ENCODE results near the gene MLLT6.

The MLLT6 gene

GRCh38 chr17:38704606-38705522 is at the start of gene MLLT6:
Gene MLLT6, plus strand, starts transcription at chr17:38705273. Its CDS starts 360 bp downstream, at chr17:38705633.
- DNase-seq (ENCODE audit: low read depth in 2 of 2): peak; percentile 61 to 64

DNA sequence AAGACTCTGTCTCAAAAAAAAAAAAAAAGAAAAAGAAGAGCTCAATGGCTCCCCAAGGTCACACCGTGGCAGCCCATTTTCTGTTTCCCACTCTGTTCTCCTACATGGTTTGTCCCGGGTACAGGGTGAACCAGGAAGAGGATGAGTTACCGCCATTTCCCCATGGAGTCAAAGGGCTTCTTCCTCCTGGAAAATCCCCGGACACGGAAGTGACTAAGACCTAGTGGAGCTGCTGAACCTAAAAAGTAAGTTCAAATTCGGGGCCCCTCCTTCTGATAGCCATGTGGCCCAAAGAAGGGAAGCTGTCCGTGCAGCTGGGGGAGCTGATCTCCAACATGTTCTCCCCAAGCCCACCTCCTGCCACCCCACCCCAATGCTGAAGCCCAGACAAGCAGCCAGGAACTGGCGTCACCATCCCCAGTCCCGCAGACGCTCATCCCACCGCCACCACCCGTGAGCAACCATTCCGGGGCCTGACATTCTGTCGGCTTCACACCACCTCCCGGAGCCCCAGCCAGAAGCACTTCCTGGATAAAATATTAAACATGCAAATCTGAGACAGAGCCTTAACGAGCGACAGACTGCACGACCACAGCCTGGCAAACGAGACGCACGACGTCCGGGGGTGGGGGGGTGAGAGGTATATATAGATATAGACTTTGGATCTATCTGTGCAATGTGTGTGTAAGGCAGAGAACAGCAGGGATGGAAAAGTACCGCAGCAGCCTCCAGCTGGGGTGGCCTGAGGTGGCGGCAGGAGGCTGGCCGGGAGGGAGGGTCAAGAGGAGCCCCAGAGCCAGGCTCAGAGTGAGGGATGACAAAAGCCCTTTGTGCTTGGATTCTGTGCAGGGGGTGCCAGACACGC is 47.9 kb upstream of the MLLT6 start:
- DNase-seq (ENCODE audit: low read depth in 2 of 2): no peak

DNA sequence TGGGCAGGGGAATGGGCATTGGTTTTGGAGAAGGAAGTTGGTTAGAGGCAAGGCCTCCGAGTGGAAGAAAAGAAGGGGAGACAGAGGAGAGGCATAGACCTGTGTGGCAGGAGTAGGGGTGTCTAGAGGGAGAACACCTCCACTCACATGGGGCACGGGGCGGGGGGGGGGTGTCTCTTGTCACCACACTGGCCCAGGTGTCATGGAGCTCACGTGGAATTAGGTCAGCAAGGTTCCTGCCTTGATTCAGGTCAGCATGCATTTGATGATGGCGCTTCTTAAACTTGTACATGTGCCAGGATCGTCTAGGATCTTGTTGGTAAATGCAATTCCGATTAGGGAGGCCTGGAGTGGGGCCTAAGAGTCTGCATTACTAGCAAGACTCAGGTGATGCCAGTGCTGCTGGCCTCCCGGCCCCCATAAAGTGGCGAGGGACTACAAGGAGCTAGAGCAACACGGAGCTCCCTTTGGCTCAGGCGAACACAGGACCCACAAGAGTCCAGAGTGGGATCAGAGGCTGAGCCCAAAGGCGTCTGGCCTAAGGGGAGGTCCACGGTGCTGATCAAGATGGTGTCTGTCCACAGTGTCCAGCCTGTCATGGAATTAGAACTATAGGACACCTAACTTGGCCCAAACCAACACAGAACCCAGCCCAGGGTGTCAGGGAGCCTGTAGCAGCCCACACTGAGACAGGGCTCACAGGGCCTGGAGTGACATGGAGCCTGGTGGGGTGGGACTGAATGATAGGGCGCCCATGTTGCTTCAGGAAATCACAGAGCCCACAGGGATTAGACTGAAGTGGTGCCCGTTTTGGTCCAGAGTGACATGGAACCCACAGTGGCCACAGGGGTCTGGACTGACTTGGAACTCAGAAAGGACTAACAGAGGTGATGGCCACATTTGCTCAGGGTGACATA is 47.0 kb upstream of the MLLT6 start:
- DNase-seq (ENCODE audit: low read depth in 2 of 2): no peak

- no peak for DNase-seq (ENCODE audit: low read depth in 2 of 2)
Measured at GRCh38 chr17:38658741-38659345, 46.2 kb upstream of the MLLT6 start.

- DNase-seq (ENCODE audit: low read depth in 2 of 2): no peak
Measured at GRCh38 chr17:38659415-38659814, 45.7 kb upstream of the MLLT6 start.

DNA sequence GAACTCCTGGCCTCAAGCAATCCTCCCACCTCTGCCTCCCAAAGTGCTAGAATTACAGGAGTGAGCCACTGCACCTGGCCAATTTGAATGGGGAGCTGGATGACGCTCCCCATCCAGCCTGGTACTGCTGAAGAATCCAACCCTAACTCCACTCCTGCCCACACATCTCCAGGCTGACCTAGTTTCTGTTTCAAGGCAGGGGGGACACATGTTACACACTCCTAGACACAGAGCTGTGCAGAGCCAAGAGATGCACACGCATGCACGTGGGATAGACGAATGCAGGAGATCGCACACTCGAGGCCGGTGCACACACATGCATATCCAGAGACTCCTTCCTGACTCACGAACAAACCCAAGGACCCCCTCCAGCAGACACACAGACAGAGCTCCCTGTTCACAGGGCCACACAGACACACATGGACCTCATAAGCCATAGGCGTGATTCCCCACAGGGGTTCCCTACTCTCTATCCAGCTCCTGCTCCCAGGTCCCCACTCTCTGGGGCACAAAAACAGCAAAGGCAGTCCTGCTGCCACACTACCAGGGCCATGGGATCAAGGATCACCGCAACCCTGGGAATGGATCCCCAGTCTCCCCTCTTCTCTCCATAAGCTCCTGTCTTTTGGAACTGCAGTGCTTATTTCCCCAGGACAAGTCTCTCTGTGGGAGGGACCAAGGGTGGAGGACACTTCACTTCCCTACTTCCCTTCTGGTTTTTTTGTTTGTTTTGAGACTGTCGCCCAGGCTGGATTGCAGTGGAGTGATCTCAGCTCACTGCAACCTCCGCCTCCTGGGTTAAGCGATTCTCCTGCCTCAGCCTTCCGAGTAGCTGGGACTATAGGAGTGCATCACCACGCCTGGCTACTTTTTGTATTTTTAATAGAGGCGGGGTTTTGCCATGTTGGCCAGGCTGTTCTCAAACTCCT is 44.7 kb upstream of the MLLT6 start:
- no peak for DNase-seq (ENCODE audit: low read depth in 2 of 2)

DNA sequence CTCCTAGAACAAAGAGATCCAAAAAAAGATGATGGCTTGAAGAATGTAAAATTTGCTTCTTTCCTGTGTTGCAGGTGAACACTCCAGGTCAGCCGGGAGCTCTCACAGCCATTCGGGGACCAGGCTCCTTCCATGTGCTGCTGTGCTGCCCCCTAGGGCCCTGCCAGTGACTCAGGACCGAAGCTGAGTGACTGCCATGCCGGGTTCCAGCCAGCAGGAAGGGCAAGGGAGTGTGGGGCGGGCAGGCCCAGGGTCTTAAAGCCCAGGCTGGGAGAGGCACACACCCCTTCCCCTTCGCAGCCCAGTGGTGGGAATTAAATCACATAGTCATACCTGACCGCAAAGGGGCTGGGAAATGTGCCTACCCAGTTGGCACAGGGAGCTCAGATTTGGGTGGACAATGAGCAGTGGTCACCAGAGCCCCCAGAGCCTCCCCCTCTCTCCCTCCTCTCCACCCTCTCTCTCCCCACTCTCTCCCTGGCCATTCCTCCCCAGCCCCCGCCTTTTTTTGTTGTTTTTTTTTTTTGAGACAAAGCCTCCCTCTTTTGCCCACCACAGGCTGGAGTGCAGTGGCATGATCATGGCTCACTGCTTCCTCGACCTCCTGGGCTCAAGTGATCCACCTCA is 41.8 kb upstream of the MLLT6 start:
- peak in 1 of 2 donors; percentile 43 for DNase-seq (ENCODE audit: low read depth in 2 of 2)

DNA sequence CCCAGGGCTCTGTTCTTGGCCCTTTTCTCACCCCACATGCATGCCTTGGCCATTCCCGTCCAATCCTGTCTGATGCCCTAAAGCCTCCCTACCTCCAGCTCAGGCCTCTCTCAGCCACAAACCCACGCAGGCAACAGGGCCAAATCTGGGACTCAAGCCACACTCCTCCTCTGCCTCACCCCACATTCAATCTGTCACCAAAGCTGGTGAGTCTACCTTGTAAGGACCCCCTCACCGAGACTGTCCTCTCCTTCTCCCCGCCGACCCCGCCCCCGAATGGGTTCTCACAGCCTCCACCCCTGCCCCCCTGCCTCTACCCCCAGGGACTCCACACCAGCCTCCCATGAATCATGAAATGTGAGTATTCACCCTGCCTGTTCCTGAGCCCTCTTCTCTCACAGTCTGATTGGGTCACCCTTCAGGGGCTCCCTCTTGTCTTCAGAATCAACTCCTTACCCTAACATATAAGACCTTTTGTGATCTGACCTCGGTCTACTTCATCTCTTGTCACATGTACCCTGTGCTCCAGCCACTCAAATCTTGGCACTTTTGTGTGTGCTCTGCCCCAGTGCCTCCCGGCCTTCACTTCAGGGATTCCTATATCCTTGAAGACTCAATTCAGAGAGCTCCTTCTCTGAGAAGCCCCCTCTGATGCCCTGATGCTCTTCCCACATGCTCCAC is 41.0 kb upstream of the MLLT6 start:
- DNase-seq (ENCODE audit: low read depth in 2 of 2): no peak

DNA sequence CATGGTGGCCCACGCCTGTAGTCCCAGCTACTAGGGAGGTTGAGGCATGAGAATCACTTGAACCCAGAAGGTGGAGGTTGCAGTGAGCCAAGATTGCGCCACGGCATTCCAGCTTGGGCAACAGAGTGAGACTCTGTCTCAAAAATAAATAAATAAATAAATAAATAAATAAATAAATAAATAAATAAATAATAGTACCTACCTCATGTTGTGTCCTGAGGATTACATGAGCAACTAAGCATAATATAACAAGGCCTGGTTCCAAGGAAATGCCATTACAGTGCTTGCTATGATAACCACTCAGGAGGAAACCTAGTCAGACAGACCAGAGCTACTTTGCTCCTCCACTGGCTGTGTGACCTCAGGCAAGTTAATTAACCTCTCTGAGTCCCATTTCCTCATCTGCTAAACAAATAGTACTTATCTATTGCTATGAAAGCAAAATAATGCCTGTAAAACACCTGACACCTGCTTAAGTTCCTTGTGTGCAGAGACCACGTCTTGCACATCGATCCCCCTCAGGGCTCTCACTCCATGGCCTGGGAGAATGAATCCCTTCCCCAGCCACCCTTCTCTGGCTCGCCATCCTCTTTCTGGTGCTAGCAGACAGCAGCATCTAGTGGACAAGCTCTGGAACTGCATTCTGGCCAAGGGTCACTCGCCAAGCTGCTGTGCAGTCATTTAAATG is 37.8 kb upstream of the MLLT6 start:
- peak in 1 of 2 donors; percentile 34 for DNase-seq (ENCODE audit: low read depth in 2 of 2)

DNA sequence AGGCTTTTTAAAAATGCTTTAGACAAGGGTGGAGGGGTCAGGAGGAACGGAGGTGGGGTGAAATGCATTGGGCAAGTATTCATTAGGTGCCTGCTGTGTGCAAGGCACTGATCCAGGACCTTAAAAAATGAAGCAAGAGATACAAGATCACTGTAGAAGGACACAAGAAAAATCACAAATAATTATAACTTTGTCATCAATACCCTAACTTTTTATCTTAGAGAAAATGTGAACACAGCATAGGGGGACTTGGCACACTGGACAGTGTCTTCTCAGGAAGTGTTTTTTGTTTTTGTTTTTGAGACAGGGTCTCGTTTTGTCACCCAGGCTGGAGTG is 37.3 kb upstream of the MLLT6 start:
- no peak for DNase-seq (ENCODE audit: low read depth in 2 of 2)

DNA sequence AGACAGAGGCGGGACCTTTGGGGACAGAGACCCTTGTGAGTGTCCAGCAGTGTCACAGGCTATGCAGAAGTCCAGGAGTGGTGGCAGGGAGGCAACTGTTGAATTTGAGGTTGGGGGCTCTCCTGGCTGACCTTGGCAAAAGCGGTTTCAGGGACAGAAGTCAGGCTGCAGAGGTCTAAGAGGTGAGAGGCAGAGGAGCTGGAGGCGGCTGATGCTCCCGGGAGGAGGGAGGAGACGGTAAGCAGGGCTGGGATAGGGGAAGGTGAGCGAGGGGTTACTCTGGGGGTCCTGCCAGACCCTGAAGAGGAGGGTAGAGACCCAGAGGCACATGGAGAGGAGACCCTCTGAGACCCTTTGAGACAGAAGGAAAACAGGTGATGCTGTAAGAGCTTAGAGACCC is 35.6 kb upstream of the MLLT6 start:
- no peak for DNase-seq (ENCODE audit: low read depth in 2 of 2)

DNA sequence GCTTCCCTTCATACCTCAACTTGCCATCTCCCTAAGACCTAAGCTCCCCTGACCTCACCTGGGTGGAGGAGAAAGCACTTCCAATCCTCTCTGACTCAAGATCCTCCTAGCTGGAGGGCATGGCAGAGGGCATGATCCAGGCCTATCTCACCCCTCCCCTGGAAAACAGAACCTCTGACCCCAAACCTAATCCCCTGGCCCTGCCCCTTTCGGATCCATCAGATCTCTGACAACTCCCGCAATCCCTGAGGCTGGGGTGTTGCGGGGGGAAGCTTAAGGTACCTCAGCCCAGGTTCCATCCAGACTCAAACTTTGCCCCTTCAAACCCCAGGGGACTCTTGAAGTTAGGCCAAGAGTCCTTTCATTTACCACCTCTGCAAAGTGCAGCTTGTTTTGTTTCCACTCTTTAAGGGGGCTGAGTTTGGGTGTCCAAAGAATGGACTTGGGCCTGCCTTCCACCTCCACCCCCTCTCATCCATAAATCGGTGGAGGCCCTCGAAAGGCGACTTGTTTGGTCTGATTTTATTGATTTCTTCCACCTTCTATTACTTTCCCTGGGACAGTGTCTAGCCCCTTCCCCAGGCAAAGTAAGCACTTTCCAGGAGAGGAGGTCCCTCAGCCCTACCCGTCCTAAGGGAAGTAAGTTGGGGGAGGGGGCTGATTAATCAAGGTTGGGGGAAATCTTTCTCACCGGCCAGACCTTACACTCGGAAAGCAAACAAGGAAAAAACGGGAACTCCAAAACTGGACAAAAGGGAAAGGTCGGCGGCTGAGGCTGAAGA is 32.9 kb upstream of the MLLT6 start:
- no peak for DNase-seq (ENCODE audit: low read depth in 2 of 2)

GRCh38 chr17:38672788-38673706 is 32.0 kb upstream of the MLLT6 start:
- DNase-seq (ENCODE audit: low read depth in 2 of 2): no peak

- no peak for DNase-seq (ENCODE audit: low read depth in 2 of 2)
Measured at GRCh38 chr17:38673707-38674013, 31.4 kb upstream of the MLLT6 start.

- DNase-seq (ENCODE audit: low read depth in 2 of 2): no peak
Measured at GRCh38 chr17:38674014-38674748, 30.9 kb upstream of the MLLT6 start.
